ENCODE data around the gene CRNKL1. TPM values are rescaled to one million over a fixed set of nuclear protein-coding genes. Genes with fewer than 3 reads are reported as not detected.

CRNKL1 gene
- total and polyA plus RNA-seq, 4 donors, result 5.0 to 16.2 (median 7.9) TPM

GRCh38 chr20:20075032-20075431 is 22.8 kb upstream of the CRNKL1 start (continued):
- no peak for TF ChIP-seq RAD21 (IDR thresholded peaks at IDR 0.05)

- no peak overlapping the region for H3K27ac ChIP-seq (ENCODE audit: low read depth in 1 of 2, low read length in 2 of 2)
- no peak overlapping the region for H3K4me3 ChIP-seq (ENCODE audit: low read depth in 1 of 3, low read length in 3 of 3)
- H3K4me1 ChIP-seq (ENCODE audit: control insufficient read depth in 4 of 4, insufficient read depth in 4 of 4, low read length in 3 of 4), result no peaks in the 10 kb centered on the region
- 54% methylated on average over 15 of the region's 15 CpGs for WGBS
- H3K27me3 ChIP-seq (ENCODE audit: control insufficient read depth in 4 of 4, insufficient read depth in 4 of 4, low read length in 3 of 4), result peaks cover 0 to 3% (median 1%) of the 10 kb centered on the region in 4 donors
- H3K36me3 ChIP-seq (ENCODE audit: control insufficient read depth in 4 of 4, insufficient read depth in 3 of 4, low read depth in 1 of 4, low read length in 3 of 4), result no peaks in the 10 kb centered on the region
- TF ChIP-seq HNF4A (conservative IDR thresholded peaks at IDR 0.05) (no peak), REST (IDR thresholded peaks at IDR 0.05) (no peak), GABPA (IDR thresholded peaks at IDR 0.05 in 1 of 2, conservative IDR thresholded peaks at IDR 0.05 in 1 of 2) (no peak), CTCF (IDR thresholded peaks at IDR 0.05; ENCODE audit: low read depth, low read length, missing input control) (no peak), YY1 (IDR thresholded peaks at IDR 0.05) (no peak), RAD21 (IDR thresholded peaks at IDR 0.05) (no peak), TAF1 (conservative IDR thresholded peaks at IDR 0.05) (no peak), ZBTB33 (IDR thresholded peaks at IDR 0.05) (no peak), JUND (IDR thresholded peaks at IDR 0.05) (no peak), EGR1 (IDR thresholded peaks at IDR 0.05; ENCODE audit: low read depth in 2 of 2) (no peak), SP1 (IDR thresholded peaks at IDR 0.05) (no peak), NR2F2 (IDR thresholded peaks at IDR 0.05) (no peak), MAX (IDR thresholded peaks at IDR 0.05) (no peak), RXRA (IDR thresholded peaks at IDR 0.05) (no peak), FOXA1 (IDR thresholded peaks at IDR 0.05) (no peak), FOXA2 (IDR thresholded peaks at IDR 0.05) (no peak), HNF4G (IDR thresholded peaks at IDR 0.05) (no peak), ATF3 (IDR thresholded peaks at IDR 0.05) (no peak)
- H3K9me3 ChIP-seq (ENCODE audit: control insufficient read depth in 4 of 4, low read length in 3 of 4), result no peaks in the 10 kb centered on the region
- no peak overlapping the region for H3K9ac ChIP-seq (ENCODE audit: low read depth in 1 of 2, low read length in 2 of 2)
- no peak for DNase-seq (ENCODE audit: low spot score)
Measured at GRCh38 chr20:20073801-20074371, 21.6 kb upstream of the CRNKL1 start.
